ENCODE results near the gene MED16. TPM values are rescaled to one million over a fixed set of nuclear protein-coding genes. Genes with fewer than 3 reads are reported as not detected.

MED16 gene, protein sequence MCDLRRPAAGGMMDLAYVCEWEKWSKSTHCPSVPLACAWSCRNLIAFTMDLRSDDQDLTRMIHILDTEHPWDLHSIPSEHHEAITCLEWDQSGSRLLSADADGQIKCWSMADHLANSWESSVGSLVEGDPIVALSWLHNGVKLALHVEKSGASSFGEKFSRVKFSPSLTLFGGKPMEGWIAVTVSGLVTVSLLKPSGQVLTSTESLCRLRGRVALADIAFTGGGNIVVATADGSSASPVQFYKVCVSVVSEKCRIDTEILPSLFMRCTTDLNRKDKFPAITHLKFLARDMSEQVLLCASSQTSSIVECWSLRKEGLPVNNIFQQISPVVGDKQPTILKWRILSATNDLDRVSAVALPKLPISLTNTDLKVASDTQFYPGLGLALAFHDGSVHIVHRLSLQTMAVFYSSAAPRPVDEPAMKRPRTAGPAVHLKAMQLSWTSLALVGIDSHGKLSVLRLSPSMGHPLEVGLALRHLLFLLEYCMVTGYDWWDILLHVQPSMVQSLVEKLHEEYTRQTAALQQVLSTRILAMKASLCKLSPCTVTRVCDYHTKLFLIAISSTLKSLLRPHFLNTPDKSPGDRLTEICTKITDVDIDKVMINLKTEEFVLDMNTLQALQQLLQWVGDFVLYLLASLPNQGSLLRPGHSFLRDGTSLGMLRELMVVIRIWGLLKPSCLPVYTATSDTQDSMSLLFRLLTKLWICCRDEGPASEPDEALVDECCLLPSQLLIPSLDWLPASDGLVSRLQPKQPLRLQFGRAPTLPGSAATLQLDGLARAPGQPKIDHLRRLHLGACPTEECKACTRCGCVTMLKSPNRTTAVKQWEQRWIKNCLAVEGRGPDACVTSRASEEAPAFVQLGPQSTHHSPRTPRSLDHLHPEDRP
- total RNA-seq (2014; rRNA removed; shearing (Covaris generic)), result 18.1 and 20.8 TPM in 2 replicates
- 39.1 and 42.2 TPM in 2 replicates for polyA plus RNA-seq (2015; cell fraction: cytosol; rRNA removed)
- 47.3 and 51.9 TPM in 2 replicates for polyA plus RNA-seq (2015; cell fraction: nucleus; rRNA removed)

DNA sequence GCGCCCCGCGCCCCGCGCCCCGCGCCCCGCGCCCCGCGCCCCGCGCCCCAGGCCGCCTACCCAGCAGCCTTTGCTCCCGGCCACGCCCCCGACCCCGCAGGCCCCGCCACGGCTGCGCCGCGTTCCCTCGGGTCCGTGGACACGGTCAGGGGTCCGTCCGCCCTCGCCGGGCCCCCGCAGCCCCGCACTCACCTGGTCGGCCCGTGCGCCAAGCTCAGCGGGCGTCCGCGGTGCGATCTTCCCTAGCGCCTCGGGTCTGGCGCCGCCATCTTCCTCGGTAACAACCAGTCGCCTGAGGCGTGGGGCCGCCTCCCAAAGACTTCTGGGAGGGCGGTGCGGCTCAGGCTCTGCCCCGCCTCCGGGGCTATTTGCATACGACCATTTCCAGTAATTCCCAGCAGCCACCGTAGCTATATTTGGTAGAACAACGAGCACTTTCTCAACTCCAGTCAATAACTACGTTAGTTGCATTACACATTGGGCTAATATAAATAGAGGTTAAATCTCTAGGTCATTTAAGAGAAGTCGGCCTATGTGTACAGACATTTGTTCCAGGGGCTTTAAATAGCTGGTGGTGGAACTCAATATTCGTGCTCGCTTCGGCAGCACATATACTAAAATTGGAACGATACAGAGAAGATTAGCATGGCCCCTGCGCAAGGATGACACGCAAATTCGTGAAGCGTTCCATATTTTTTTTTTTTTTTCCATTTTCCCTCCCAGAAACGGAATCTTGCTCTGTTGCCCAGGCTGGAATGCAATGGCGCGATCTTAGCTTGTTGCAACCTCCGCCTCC lies at the start of gene MED16, which contains the start of gene RNU6-9:
Gene MED16 (minus strand): TSS at position 294 of the 796 bp plus-strand sequence. CDS start 2,056 bp downstream, outside the sequence.
Gene RNU6-9 (plus strand): TSS at position 591 of the 796 bp plus-strand sequence.
- peak; percentile 87 for DNase-seq (ENCODE audit: low read depth)

DNA sequence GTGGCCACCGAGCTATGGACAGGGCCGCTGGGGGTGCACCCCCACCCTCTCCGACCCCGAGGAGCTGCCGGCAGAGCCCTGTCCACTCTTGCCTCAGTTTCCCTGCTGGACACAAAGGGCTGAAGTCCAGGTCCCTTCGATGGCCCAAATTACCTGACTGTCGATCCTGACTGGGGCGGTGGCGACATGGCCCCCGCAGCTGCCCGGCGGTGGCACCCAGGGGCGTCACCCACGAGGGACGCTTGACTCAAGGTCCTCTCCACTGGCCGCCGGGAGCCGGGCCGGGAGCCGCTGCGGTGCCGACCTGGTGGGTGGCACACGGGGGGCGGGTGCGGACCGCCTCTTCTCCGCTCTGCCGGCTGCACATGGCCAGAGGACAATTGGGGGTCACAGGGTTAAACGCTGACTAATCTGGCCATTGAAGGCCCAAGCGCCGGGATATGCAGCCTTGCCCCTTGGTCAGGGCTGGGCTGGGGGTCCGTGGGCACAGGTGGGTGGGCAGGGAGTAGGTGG lies 49.2 kb upstream of the MED16 start:
- no peak for DNase-seq (ENCODE audit: low read depth)

DNA sequence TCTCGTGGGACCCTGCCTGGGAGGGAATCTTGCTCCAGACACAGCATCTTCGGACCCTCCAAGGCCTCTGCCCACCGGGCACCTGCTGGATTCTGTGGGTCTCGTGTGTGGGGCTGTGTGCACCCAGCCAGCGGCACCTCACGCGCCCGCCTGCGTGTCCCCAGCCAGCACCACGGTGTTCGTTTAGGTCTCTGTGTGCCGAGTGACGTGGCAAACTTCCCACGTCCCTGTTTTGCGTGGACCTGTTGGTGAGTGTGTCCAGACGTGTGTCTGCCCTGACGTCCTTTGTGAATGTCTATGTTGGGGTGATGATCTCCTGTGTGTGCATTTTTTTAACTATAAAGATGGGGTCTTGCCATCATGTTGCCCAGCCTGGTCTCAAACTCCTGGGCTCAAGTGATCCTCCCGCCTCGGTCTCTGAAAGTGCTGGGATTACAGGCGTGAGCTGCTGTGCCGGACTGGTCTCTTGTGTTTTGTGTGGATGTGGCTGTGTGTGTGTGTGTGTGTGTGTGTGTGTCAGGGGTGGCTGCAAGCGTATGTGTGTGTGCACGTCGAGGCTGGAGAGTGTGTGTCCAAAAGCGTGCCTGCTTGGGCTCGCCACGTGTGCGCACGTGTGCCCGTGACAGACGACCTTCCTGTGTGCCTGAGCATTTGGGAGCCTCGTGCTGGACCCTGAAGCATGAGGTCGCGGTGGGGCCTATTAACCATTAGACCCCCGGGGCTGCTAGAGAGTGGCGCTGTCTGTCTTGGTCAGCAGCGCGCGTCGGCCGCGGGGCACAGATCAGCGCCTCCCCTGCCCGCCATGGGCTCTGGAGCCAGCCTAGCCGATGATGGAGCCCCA lies 48.5 kb upstream of the MED16 start:
- DNase-seq (ENCODE audit: low read depth), result no peak

DNA sequence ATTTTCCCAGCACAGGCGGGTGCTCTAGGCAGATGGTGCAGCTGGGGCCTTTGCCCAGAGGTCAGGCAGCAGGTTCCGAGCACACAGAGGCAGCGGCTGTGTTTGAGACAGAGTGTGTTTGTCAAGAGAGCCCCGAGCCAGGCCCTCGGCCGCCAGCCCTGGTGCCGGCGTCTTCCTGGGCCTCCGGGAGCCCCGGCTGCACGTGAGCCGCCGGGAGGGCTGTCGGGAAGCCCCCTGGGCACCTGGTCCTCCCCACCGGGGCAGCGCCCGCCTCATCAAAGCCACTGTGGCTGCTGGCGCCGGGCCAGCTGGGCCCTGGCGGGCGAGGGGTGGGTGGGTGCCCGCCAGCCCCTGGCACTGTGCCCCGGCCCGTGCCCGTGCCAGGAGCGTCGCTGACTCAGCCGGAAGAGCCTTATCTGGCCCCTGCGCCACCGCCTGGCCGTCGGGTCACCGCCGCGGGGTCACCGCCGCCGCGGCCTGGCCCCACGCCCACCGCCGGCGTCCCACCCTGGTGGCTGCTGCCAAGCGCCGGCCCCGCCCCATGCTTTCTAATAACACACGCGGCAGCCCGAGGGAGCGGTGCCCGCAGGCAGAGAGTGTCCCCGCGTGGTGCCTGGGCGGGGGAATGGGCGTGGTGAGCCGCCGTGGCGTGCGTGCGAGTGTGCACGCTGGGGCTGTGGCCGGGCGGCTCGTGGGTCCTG lies 47.8 kb upstream of the MED16 start:
- peak; percentile 73 for DNase-seq (ENCODE audit: low read depth)

DNA sequence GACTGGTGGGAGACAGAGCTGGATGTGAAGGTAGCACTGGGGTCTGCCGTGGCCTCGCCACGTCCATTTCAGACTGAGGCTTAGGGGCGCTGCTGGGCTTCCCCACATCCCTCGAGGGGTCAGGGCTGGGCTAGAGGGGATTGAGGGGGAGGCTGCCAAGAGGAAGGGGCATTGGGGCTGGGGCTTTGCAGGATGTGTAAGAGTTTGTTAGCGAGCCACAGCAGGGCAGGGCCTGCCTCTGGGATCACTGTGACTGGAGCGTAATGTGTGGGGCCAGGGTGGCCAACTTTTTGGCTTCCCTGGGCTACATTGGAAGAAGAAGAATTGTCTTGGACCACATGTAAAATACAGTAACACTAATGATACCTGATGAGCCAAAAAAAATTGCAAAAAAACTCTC lies 46.9 kb upstream of the MED16 start:
- DNase-seq (ENCODE audit: low read depth), result no peak

DNA sequence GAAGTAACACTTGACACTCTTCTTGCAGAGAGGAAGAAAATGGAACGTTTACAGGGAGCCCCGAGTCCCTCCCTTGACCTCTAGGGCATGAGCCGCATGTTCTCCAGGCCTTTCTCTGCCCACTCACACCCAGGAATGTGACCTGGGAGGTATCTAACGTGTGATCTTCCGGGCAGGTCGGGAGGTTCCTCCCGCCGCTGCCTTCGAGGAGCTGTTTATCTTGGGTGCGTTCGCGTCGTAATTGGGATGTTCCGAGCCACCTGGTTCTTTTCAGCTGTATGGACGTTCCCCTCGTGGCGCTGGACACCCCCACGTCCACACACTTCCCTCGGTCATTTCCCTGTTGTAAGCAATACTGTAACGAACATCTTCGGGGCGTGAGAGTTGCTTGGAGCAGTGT lies 46.5 kb upstream of the MED16 start:
- no peak for DNase-seq (ENCODE audit: low read depth)

DNA sequence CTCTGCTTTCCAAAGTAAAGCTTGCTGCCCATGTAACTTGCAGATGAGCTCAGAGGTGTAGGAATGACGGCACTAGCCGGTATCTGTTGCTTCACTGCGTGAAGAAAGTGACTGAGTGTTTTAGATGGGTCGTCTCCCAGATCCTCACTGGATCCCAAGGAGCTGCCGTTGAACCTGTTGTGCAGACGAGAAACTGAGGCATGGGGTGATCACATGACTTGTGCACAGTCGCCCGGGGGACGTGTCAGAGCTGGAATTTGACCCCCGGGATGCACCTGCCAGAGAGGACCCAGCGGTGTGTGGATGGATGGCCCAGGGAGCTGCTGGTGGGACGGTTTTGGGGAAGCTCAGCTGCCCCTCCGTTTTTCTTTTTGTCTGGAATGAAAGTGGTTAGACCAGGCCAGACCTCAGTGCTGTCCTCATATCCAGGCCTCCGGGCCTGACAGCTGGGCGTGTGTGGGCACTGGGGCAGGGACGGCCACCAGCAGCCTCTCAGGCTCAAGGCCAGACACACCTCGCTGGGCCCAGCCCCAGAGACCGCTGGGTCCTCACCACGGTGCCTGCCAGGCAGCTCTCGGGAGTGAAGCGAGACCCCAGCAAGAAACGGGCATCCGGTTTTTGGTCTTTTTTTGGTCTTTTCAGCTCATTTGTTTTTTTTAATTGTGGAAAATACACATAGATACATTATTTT lies 45.4 kb upstream of the MED16 start:
- DNase-seq (ENCODE audit: low read depth), result no peak

DNA sequence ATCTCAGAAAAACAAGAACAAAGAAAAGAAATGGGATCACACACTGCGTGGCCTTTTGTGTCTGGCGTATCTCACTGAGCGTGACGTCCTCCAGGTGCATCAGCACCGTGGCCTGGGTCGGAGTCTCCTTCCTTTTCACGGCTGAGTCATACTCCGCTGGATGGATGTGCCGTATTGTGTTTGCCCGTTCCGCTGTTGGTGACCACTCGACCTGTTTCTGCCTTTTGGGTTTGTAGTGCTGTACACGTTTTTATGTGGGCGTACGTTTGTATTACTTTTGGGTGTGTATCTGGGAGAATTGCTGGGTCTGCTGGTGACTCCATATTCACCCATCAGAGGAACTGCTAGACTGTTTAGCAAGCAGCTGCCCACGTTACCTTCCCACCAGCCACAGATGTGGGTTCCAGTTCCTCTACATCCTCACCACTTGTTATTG lies 44.3 kb upstream of the MED16 start:
- no peak for DNase-seq (ENCODE audit: low read depth)

DNA sequence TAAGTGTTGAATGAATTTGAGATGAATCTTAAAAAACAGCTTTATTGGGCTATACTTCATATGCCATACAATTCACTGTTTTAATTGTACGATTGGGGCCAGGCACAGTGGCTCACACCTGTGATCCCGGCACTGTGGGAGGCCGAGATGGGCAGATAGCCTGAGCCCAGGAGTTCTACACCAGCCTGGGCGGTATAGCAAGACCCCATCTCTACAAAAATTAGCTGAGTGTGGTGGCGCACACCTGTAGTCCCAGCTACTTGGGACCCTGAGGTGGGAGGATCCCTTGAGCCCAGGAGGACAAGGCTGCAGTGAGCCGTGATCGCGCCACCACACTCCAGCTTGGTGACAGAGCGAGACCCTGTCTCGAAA lies 43.2 kb upstream of the MED16 start:
- DNase-seq (ENCODE audit: low read depth), result no peak

DNA sequence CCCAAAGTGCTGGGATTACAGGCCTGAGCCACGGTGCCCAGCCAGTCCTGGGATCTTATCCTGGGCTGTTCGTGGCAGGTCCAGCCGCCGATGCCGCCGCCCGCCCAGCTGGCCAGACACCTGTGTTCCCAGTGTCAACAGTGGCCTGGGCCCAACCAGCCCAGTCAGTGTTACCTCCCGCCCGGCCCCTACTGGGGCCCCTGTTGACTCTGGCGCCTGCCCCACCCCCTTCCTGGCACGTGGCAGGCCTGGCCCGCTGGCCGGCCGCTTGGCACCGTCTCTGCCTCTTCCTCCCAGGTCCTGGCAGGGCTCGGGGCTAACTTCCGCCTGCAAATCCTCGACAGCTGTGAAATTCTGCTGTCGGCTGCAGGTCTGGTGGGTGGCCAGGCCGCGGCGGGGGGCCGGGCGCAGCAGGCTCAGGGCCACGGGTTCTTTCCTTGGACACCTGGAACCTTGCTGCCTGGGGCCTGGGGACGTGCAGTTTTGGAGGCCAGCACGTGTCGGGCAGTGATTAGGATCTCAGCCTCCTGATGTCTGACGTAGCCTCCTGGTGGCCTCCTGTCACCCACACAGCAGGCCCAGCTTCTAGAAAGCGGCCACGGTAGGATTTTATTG lies 42.0 kb upstream of the MED16 start:
- DNase-seq (ENCODE audit: low read depth), result no peak

DNA sequence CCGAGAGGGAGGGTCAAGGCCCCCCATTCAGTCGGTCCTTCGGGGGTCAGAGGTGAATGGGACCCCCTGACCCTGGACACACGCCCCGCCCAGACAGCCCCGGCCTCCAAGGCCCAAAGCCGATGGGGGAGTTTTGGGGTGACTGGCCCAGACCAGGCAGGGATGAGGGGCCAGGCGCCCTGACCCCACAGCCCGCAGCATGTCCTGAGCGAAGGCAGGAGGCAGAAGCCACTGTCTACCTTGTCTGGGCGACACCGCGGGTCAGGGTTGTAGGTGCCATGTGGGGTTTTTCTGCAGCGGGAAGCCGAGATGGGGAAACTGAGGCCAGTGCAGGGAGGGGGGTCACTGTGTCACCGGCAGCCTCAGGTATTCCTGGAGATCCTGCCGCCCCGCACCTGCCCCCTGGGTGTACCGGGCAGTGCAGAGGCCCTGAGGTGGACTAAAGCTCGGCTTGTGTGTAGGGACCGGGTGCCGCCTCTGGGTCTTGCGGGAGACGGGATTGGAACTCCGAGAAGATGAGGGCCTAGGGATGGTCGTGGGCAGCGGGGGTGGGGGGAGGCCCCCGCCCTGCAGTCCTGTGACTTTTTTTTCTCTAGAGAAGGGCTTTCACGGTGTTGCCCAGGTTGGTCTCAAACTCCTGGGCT lies 41.3 kb upstream of the MED16 start:
- DNase-seq (ENCODE audit: low read depth), result no peak

DNA sequence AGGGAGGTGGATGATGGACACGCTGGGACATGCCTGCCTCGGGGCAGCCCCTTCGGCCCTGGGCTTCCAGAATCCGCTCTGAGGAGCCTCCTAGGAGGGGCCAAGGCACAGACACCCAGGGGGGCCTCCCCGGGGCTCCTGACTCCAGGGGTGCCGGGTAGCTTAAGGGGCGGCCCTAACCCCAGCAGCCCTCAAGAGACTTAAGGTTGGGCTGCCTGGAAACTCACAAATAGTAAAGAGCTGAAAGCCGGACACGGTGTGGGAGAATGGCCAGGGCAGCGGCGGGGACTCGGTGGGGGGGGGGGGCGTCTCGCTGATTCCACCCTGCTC lies 40.5 kb upstream of the MED16 start:
- DNase-seq (ENCODE audit: low read depth), result no peak

DNA sequence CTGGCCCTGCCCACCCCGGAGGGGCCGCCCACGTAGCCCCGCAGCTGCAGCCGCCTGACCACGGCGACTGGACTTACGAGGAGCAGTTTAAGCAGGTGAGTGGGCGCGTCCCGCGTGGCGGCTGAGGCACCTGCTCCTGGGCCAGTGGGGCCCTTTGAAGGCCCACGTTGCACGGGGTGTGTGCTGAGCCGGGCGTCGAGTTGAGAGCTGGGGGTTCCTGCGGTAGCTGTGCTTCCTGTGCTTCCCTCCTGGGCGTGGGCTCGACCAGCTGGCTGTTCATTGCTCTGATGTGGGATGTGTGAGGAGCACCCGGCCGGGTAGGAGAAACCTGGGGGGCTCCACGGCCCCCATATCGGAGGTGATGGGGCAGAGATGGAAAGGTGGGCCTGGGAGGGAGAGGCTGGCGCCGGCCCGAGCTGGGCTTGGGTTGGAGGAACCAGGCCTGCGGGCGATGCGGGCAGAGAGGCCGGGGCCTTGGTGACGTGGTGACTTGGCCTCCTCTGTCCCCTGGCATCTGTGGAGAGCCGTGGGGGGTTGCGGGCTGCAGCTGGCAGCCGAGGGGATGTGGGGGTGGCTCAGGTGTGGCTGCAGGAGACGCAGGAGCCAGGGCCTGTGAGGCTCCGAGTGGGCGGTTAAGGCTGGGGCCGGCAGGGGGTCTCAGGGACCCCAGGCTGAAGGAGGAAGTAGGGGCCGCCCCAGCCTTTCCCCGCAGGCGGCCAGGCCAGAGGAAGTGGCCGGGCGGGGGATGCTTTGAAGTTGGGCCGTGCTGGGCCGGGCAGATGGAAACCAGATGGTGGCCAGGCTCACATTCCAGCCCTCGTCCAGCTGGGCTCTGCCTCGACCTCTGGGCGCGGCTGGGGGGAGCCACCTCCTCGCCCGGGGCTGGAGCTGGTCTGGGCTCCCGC lies 39.9 kb upstream of the MED16 start:
- DNase-seq (ENCODE audit: low read depth), result no peak

DNA sequence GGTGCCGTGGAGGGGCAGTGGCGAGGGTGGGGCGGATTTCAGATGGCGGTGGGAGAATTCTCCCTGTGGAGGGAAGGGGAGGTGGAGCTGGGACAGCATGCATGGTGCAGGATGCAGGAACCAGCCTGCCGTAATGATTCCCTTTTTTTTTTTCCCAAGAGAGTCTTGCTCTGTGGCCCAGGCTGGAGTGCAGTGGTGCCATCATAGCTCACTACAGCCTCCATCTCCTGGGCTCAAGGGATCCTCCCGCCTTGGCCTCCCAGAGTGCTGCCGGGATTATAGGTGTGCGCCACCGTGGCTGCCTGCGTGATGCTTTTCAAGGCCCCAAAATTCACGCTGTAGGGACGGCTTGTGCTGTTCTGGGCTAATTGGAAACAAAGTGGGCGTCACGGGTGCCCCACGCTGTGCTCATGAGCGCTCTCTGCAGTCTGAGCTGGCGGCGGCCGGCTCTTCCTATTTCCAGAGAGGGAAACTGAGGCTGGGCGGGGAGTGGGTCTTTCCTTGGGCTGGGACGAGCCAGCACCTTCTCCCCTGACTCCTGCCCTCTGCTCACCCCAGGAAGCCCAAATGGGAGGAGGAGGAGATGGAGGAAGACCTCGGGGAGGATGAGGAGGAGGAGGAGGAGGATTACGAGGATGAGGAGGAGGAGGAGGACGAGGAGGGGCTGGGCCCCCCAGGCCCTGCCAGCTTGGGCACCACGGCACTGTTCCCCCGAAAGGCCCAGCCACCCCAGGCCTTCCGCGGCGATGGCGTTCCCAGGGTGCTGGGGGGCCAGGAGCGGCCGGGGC lies 39.1 kb upstream of the MED16 start:
- DNase-seq (ENCODE audit: low read depth), result no peak

DNA sequence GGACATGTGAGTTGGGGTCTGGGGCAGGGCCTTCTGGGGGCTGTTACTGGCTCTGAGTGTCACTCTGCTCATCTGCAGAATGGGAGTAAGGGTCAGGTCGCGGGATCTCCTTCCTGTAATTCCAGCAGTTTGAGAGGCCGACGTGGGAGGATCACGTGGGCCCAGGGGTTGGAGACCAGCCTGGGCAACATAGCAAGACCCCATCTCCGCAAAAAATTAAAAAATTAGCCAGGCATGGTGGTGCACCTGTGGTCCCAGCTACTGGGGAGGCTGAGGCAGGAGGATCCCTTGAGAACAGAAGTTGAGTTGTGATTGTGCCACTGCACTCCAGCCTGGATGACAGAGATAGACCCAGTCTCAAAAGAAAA lies 36.9 kb upstream of the MED16 start:
- no peak for DNase-seq (ENCODE audit: low read depth)

DNA sequence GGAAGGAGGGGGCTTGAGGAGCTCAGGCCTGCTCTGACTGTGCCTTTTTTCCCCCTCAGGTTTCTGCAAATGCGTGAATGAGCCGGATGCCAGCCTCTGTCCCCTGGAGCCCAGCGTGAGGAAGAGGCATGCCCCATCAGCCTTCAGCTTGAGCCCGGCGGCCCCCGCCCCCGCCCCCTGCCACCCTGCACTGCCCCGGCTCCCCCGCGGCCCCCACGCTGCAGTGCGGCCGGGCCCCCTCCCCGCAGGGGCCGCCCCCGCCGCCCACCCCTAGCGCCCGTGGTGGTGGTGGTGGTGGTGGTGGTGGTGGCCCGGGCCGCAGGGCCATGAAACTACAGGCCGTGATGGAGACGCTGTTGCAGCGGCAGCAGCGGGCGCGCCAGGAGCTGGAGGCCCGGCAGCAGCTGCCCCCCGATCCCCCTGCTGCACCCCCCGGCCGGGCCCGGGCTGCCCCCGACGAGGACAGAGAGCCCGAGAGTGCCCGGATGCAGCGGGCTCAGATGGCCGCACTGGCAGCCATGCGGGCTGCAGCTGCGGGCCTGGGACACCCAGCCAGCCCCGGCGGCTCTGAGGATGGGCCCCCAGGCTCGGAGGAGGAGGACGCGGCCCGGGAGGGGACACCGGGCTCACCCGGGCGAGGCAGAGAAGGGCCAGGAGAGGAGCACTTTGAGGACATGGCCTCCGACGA lies 36.4 kb upstream of the MED16 start:
- DNase-seq (ENCODE audit: low read depth), result no peak

All from HT1080 (cell line).